Caco-2 (cell line): Measurements from ENCODE around the gene KCNQ5. TPM values are rescaled to one million over a fixed set of nuclear protein-coding genes. Genes with fewer than 3 reads are reported as not detected.

Experiments
- BruUV-seq: library from RNA; stranded (reverse); fragments of 400-500 nt; replicated peaks from 2 replicates; lab custom pipeline; 2021; lab: Mats Ljungman, UMichigan
- CTCF ChIA-PET: fragments of 300-600 bp; sonication (Branson Sonifier 250); formaldehyde crosslinking; loops from one replicate; lab custom pipeline; 2022; ENCODE audit warnings: antibody characterized with exemption; lab: Charles Lee
- POLR2A ChIA-PET: fragments of 300-600 bp; sonication (Branson Sonifier 250); formaldehyde crosslinking; loops from one replicate; lab custom pipeline; 2022; ENCODE audit warnings: antibody characterized with exemption; lab: Charles Lee
- DNase-seq, 2 experiments: peaks; one replicate each; pipeline versions ENCODE4 v3.0.0 to v3.0.0-alpha.2; 2020 to 2022
- H3K27me3 ChIP-seq: replicated peaks from 2 replicates; pipeline ENCODE4 v1.6.0; 2011; ENCODE audit warnings: low read length; ENCODE audit not compliant: control insufficient read depth, insufficient read depth
- H3K36me3 ChIP-seq: 2 replicates; pipeline ENCODE4 v1.5.1; 2011; ENCODE audit warnings: low read length; ENCODE audit not compliant: control insufficient read depth, insufficient read depth
- H3K4me1 ChIP-seq: fragments of 250-450 bp; sonication (Bioruptor Pico); 2 replicates; pipeline ENCODE4 v1.5.1; 2020; ENCODE audit warnings: mild to moderate bottlenecking
- H3K4me3 ChIP-seq: 2 replicates; pipeline ENCODE4 v1.5.1; 2011; ENCODE audit warnings: low read depth, mild to moderate bottlenecking, control low read depth, low read length
- H3K9me3 ChIP-seq: fragments of 250-450 bp; sonication (Bioruptor Pico); 2 replicates; pipeline ENCODE4 v1.5.1; 2020; ENCODE audit warnings: mild to moderate bottlenecking, moderate library complexity
- H3K27ac Mint-ChIP-seq: one replicate; pipeline ENCODE4 v1.8.0; 2022; ENCODE audit warnings: mixed read lengths; ENCODE audit not compliant: unreplicated experiment
- H3K27me3 Mint-ChIP-seq: one replicate; pipeline ENCODE4 v1.8.0; 2022; ENCODE audit warnings: mixed read lengths; ENCODE audit not compliant: insufficient read depth, unreplicated experiment
- H3K36me3 Mint-ChIP-seq: one replicate; pipeline ENCODE4 v1.8.0; 2022; ENCODE audit warnings: mild to moderate bottlenecking, mixed read lengths; ENCODE audit not compliant: insufficient read depth, unreplicated experiment
- H3K4me1 Mint-ChIP-seq: one replicate; pipeline ENCODE4 v1.8.0; 2022; ENCODE audit warnings: low read depth, mixed read lengths; ENCODE audit not compliant: unreplicated experiment
- H3K4me3 Mint-ChIP-seq: one replicate; pipeline ENCODE4 v1.8.0; 2022; ENCODE audit warnings: mild to moderate bottlenecking, moderate library complexity, mixed read lengths; ENCODE audit not compliant: unreplicated experiment
- H3K9me3 Mint-ChIP-seq: one replicate; pipeline ENCODE4 v1.8.0; 2022; ENCODE audit warnings: mixed read lengths; ENCODE audit not compliant: unreplicated experiment
- intact Hi-C: fragments of 100-400 bp; cut with micrococcal nuclease; formaldehyde crosslinking; loops from one replicate; pipeline ENCODE4 v1.10.0; 2022; ENCODE audit not compliant: unreplicated experiment
- total RNA-seq: library from RNA; stranded (reverse); gene quantifications from 2 replicates; pipeline ENCODE4 v1.2.3, GENCODE V29; 2022
- TF ChIP-seq, protein P1 (sequence below), 2 experiments: fragments of 200-600 bp in 1 of 2; IDR thresholded peaks; 1 replicate in 1 of 2; 2 replicates in 1 of 2; pipeline versions ENCODE4 v1.5.1 to v1.8.0; 2011 to 2022; ENCODE audit warnings: antibody characterized with exemption in 1 of 2, control low read depth in 1 of 2, inconsistent platforms in 1 of 2, low read depth in 1 of 2, low read length in 1 of 2, mild to moderate bottlenecking in 1 of 2, moderate library complexity in 1 of 2; ENCODE audit not compliant: insufficient read depth in 1 of 2, severe bottlenecking in 1 of 2, unreplicated experiment in 1 of 2

The KCNQ5 gene
- total RNA-seq, 1 experiment from 2014 or later: 0.20 TPM

DNA sequence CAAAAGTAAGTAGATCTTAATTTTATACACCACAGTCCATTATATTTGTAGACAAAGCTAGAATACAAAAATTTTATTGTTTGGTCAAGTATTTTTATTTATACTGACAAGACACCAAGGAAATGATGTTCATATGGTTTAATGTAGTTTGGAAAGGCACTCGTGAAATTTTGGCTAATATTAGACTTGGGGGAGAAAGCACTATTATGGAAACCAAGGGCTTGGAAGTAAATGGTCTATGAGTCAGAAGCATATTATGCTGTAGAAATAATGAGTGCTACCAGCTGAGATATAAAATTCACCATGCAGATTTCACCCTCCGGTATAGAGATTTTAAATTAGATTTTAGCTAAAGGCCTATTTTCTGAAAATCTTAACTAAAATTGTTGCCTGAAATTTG, 233.6 kb downstream of the KCNQ5 start:
- ChIA-PET CTCF (no interaction called here), POLR2A (no interaction called here)
- Mint-ChIP-seq H3K4me1 (no peaks in the 10 kb centered on the region), H3K9me3 (no peaks in the 10 kb centered on the region), H3K27ac (no peak overlapping the region), H3K36me3 (no peaks in the 10 kb centered on the region), H3K4me3 (no peak overlapping the region), H3K27me3 (peaks cover 10% of the 10 kb centered on the region)
- no peaks in the 10 kb centered on the region for H3K9me3 ChIP-seq
- no peaks in the 10 kb centered on the region for H3K36me3 ChIP-seq
- no peaks in the 10 kb centered on the region for H3K27me3 ChIP-seq
- intact Hi-C loops: no loop called here
- no peak for DNase-seq
- TF ChIP-seq, protein P1, sequence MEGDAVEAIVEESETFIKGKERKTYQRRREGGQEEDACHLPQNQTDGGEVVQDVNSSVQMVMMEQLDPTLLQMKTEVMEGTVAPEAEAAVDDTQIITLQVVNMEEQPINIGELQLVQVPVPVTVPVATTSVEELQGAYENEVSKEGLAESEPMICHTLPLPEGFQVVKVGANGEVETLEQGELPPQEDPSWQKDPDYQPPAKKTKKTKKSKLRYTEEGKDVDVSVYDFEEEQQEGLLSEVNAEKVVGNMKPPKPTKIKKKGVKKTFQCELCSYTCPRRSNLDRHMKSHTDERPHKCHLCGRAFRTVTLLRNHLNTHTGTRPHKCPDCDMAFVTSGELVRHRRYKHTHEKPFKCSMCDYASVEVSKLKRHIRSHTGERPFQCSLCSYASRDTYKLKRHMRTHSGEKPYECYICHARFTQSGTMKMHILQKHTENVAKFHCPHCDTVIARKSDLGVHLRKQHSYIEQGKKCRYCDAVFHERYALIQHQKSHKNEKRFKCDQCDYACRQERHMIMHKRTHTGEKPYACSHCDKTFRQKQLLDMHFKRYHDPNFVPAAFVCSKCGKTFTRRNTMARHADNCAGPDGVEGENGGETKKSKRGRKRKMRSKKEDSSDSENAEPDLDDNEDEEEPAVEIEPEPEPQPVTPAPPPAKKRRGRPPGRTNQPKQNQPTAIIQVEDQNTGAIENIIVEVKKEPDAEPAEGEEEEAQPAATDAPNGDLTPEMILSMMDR (IDR thresholded peaks at IDR 0.05; ENCODE audit: insufficient read depth in 1 of 2, low read depth in 1 of 2, low read length in 1 of 2, severe bottlenecking in 1 of 2, unreplicated experiment in 1 of 2): no peak
- no peaks in the 10 kb centered on the region for H3K4me1 ChIP-seq
- BruUV-seq: no TSS peak
- no peak overlapping the region for H3K4me3 ChIP-seq

DNA sequence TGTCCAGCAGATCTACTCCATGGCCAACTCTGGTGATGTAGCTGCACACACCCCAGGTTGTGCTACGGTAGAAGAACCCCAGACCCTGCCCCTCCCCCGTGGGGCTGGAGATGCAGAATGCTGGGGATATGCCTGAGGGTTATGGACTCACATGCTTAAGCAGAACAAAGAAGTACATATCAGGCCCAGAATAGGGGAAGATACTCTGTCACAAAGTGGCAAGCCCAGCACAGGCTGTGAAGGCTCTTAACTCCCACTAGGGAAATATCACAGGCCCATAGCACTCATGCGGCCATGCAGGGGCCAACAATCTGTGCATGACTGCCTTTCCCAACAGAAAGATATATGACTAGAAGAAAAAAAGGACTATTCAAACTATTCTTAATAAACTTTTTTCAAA, 234.9 kb downstream of the KCNQ5 start:
- H3K9me3 Mint-ChIP-seq: no peaks in the 10 kb centered on the region
- CTCF ChIA-PET: no interaction called here
- POLR2A ChIA-PET: no interaction called here

DNA sequence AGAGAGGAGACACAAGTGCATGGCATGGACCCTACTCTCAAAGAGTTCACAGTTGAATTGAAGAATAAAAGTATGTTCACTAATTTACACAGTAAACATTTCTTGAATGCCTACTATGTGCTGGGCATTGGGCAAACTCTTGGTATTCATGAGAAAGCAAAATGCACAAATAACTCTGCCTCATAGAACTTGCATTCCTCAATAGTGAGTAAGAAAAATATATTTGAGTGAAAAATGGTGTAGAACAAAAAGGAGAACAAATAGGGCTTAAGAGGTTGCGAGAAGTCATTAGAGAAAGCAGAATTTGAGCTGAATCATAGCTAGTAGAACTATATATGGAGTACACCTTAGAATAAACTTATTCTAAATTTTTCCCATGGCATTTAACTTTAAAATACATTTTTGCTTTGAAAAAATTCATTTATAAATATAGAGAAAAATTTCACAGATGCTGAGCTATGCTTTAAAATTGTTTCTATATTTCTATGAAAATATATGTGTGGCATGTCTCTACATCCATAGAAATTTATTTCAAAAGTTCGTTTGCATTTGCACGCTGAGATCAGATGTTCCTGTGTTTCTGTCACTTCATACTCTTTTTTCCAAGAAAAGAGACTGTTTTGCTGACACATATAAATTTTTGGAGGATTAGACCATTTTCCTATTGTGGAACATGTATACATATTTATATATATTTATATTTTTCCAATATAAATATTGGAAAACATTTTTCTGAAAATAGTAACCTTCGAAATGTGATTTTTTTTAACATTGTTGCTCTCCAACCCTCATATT, 236.1 kb downstream of the KCNQ5 start:
- H3K4me3 ChIP-seq: no peak overlapping the region
- no peak overlapping the region for H3K4me3 Mint-ChIP-seq
- no peaks in the 10 kb centered on the region for H3K9me3 ChIP-seq
- H3K27me3 ChIP-seq: no peaks in the 10 kb centered on the region
- no peak for DNase-seq
- no peaks in the 10 kb centered on the region for H3K36me3 Mint-ChIP-seq
- TF ChIP-seq, protein P1 (IDR thresholded peaks at IDR 0.05; ENCODE audit: insufficient read depth in 1 of 2, low read depth in 1 of 2, low read length in 1 of 2, severe bottlenecking in 1 of 2, unreplicated experiment in 1 of 2): no peak
- intact Hi-C loops: no loop called here
- no peaks in the 10 kb centered on the region for H3K36me3 ChIP-seq
- H3K4me1 Mint-ChIP-seq: no peaks in the 10 kb centered on the region
- H3K27ac Mint-ChIP-seq: no peak overlapping the region
- H3K27me3 Mint-ChIP-seq: peaks cover 13% of the 10 kb centered on the region
- POLR2A ChIA-PET: no interaction called here
- no peaks in the 10 kb centered on the region for H3K9me3 Mint-ChIP-seq
- H3K4me1 ChIP-seq: no peaks in the 10 kb centered on the region
- CTCF ChIA-PET: no interaction called here
- no TSS peak for BruUV-seq

More for the DNA sequence above, 234.9 kb downstream of the KCNQ5 start:
- Mint-ChIP-seq H3K27me3 (peaks cover 12% of the 10 kb centered on the region), H3K4me3 (no peak overlapping the region), H3K27ac (no peak overlapping the region), H3K4me1 (no peaks in the 10 kb centered on the region), H3K36me3 (no peaks in the 10 kb centered on the region)
- Histone ChIP-seq H3K36me3 (no peaks in the 10 kb centered on the region), H3K4me3 (no peak overlapping the region), H3K4me1 (no peaks in the 10 kb centered on the region), H3K27me3 (no peaks in the 10 kb centered on the region), H3K9me3 (no peaks in the 10 kb centered on the region)
- no peak for DNase-seq
- BruUV-seq: no TSS peak
- TF ChIP-seq, protein P1 (IDR thresholded peaks at IDR 0.05; ENCODE audit: insufficient read depth in 1 of 2, low read depth in 1 of 2, low read length in 1 of 2, severe bottlenecking in 1 of 2, unreplicated experiment in 1 of 2): no peak
- intact Hi-C loops: no loop called here
